CD4-positive, alpha-beta T cell treated with Interleukin-2 at 100 ng/mL for 4 hours (primary cell): ENCODE data around the gene LUZP1.
A peak's percentile ranks its signal among the peaks of the same experiment; 100 is the strongest.

Experiments used
- DNase-seq: peaks from one replicate; pipeline ENCODE4 v3.0.0-alpha.2; 2020; ENCODE audit warnings: low spot score

Gene LUZP1

GRCh38 chr1:23150742-23151141 is 17.9 kb downstream of the LUZP1 start:
- no peak for DNase-seq

GRCh38 chr1:23150125-23150524 is 18.5 kb downstream of the LUZP1 start:
- DNase-seq: no peak

- DNase-seq: no peak
Observed at GRCh38 chr1:23149114-23149513, 19.5 kb downstream of the LUZP1 start.

- DNase-seq: peak; percentile 58
Observed at GRCh38 chr1:23148084-23148483, 20.6 kb downstream of the LUZP1 start.

- DNase-seq: no peak
Observed at GRCh38 chr1:23140940-23141596, 27.6 kb downstream of the LUZP1 start.

GRCh38 chr1:23135268-23135667 is 33.4 kb downstream of the LUZP1 start:
- DNase-seq: no peak

GRCh38 chr1:23134055-23134454 is 34.6 kb downstream of the LUZP1 start:
- no peak for DNase-seq

- no peak for DNase-seq
Observed at GRCh38 chr1:23133587-23133986, 35.1 kb downstream of the LUZP1 start.

- DNase-seq: no peak
Observed at GRCh38 chr1:23132033-23132432, 36.6 kb downstream of the LUZP1 start.

GRCh38 chr1:23129846-23130245 is 38.8 kb downstream of the LUZP1 start:
- no peak for DNase-seq

GRCh38 chr1:23126801-23127200 is 41.9 kb downstream of the LUZP1 start:
- no peak for DNase-seq

GRCh38 chr1:23126200-23126599 is 42.5 kb downstream of the LUZP1 start:
- no peak for DNase-seq

GRCh38 chr1:23125489-23125888 is 43.2 kb downstream of the LUZP1 start:
- no peak for DNase-seq

GRCh38 chr1:23124259-23125026 is 44.2 kb downstream of the LUZP1 start:
- peak; percentile 9 for DNase-seq

- no peak for DNase-seq
Observed at GRCh38 chr1:23123528-23123927, 45.1 kb downstream of the LUZP1 start.

- no peak for DNase-seq
Observed at GRCh38 chr1:23122796-23123195, 45.9 kb downstream of the LUZP1 start.

GRCh38 chr1:23122023-23122748 is 46.5 kb downstream of the LUZP1 start:
- DNase-seq: no peak

- DNase-seq: no peak
Observed at GRCh38 chr1:23120383-23120782, 48.3 kb downstream of the LUZP1 start.

- peak; percentile 76 for DNase-seq
Observed at GRCh38 chr1:23118957-23119792, 49.5 kb downstream of the LUZP1 start.

- no peak for DNase-seq
Observed at GRCh38 chr1:23118407-23118806, 50.2 kb downstream of the LUZP1 start.

GRCh38 chr1:23116921-23117699 is 51.5 kb downstream of the LUZP1 start:
- DNase-seq: no peak
